NCI-H1048 (cell line): ENCODE results near the gene PLA2G7.
"Not testable (repeated sequence)": the region's sequence is repeated elsewhere in the genome, so short reads cannot be mapped to it uniquely, and the experiment has no call there.

Experiments used
- DNase-seq: peaks from one replicate; lab custom pipeline; 2025; lab: John Stamatoyannopoulos, UW

PLA2G7 gene

GRCh38 chr6:46748940-46749503 lies 13.8 kb upstream of the PLA2G7 start:
- no peak for DNase-seq

GRCh38 chr6:46746696-46747095 lies 11.5 kb upstream of the PLA2G7 start, which contains the start of gene ANKRD66:
Gene ANKRD66 (plus strand): TSS chr6:46746933. CDS start chr6:46751949, 5,016 bp downstream.
- no peak for DNase-seq

GRCh38 chr6:46745973-46746372 lies 10.8 kb upstream of the PLA2G7 start:
- no peak for DNase-seq

- DNase-seq = not testable (repeated sequence)
Observed at GRCh38 chr6:46744159-46744725, 9.1 kb upstream of the PLA2G7 start.

- DNase-seq = no peak
Observed at GRCh38 chr6:46743425-46744158, 8.4 kb upstream of the PLA2G7 start.

- no peak for DNase-seq
Observed at GRCh38 chr6:46741910-46742309, 6.7 kb upstream of the PLA2G7 start.

GRCh38 chr6:46741482-46741881 lies 6.3 kb upstream of the PLA2G7 start:
- no peak for DNase-seq

- no peak for DNase-seq
Observed at GRCh38 chr6:46736906-46737305, 1.7 kb upstream of the PLA2G7 start.

- DNase-seq = no peak
Observed at GRCh38 chr6:46735720-46736031, 501 bp upstream of the PLA2G7 start.

GRCh38 chr6:46733341-46733801 lies 1.8 kb downstream of the PLA2G7 start:
- DNase-seq = no peak

- no peak for DNase-seq
Observed at GRCh38 chr6:46730921-46731461, 4.2 kb downstream of the PLA2G7 start.

DNA sequence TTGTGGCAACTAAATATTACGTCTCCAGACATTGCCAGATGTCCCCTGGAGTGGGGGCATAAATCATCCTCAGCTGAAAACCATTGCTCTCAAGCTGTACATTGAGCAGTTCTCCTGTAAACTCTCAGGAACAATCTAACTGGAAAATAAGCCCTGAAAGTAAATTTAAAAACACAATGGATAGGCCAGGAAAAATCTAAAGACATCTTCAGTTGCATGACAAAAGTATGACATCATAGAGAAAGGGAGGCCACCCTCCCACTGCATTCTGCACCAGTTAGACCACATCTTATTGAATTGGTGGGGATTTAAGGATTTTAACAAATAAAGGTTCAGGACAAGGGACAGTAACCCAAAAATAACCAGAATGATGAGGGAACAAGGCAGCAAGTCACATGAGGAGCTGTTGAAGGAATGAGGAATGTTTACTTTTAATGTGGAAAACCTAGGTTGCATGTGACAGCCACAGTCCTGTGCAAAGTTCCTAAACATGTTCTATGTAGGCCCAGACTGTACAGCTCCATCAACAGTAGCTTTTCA lies 5.3 kb downstream of the PLA2G7 start:
- no peak for DNase-seq

- no peak for DNase-seq
Observed at GRCh38 chr6:46720401-46720800, 14.8 kb downstream of the PLA2G7 start.

DNA sequence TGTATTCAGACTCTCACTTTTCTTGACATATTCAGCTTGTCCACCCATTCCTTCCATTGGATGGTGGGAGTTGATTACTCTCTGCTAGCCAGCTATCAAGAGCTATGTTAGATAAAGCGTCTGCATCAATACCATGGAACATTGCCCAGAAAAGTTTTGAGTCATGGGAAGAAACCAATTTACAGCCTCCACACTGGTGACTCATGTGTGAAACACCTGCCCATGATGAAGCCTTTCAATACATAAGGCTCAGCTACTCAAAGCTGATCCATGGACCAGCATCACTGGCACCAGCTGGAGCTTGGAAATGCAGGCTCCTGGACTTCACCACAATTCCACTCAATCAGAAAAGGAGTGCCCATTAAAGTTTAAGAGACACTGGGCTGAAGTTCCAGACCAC lies 16.1 kb downstream of the PLA2G7 start:
- DNase-seq = no peak

GRCh38 chr6:46715141-46715540 lies 20.0 kb downstream of the PLA2G7 start:
- DNase-seq = no peak

DNA sequence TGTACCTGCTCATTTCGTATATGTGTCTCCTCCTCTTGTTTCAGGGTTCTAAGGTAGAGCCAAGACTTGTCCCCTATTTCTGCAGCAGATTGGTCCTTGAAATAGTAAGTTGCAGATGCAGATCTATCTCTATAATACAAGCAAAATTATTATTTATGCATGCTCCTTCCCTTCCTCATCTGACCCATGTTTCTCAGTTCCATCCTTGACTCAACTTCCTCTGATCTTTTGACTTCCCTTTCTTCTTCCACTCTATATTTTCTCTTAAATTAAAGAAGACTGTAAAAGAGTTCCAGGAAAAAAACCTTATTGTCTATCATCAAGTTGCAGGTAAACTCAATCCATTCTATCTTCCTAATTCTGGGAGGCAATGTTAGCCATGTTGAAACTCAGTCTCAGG lies 23.7 kb downstream of the PLA2G7 start:
- DNase-seq = no peak

GRCh38 chr6:46706464-46706863 lies 28.7 kb downstream of the PLA2G7 start:
- DNase-seq = no peak

GRCh38 chr6:46704562-46704961 lies 30.6 kb downstream of the PLA2G7 start:
- no peak for DNase-seq

GRCh38 chr6:46699970-46700369 lies 35.2 kb downstream of the PLA2G7 start:
- no peak for DNase-seq

DNA sequence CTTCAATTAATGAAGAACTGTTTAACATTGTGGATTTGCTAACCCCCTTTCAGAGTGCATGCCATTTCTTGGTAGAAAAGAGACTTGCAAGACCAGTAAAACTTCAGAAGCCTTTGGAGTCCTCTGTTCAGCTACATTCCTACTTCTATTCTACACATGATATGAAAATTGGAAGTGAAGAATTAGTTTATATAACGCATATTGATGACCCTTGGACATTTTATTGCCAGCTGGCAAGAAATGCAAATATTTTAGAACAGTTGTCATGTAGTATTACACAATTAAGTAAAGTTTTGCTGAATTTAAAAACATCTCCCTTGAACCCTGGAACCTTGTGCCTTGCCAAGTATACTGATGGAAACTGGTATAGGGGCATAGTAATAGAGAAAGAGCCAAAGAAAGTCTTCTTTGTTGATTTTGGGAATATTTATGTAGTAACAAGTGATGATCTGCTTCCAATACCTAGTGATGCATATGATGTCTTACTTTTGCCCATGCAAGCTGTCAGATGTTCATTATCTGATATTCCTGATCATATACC lies 44.2 kb downstream of the PLA2G7 start:
- DNase-seq = no peak

DNA sequence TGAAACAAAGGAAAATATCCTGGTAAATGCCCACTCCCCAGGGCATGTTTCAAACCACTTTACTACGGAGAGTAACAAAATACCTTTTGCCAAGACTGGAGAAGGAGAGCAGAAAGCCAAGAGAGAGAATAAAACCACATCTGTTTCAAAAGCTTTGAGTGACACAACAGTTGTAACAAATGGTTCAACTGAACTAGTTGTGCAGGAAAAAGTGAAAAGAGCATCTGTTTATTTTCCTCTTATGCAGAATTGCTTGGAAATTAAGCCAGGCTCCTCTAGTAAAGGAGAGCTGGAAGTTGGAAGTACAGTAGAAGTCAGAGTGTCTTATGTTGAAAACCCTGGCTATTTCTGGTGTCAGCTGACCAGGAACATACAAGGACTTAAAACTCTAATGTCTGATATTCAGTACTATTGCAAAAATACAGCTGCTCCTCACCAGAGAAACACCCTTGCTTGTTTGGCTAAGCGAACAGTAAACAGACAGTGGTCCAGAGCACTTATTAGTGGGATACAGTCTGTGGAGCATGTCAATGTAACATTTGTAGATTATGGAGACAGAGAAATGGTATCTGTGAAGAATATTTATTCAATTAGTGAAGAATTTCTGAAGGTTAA lies 44.9 kb downstream of the PLA2G7 start:
- no peak for DNase-seq

DNA sequence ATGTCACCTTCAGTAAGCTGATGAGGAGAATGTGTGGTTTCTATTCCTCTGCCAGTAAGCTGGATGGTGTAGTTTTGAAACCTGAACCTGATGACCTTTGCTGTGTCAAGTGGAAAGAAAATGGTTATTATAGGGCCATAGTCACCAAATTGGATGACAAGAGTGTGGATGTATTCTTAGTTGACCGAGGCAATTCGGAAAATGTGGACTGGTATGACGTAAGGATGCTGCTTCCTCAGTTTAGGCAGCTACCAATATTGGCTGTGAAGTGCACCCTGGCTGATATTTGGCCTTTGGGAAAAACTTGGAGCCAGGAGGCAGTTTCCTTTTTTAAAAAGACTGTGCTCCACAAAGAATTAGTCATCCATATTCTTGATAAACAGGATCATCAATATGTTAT lies 45.5 kb downstream of the PLA2G7 start:
- DNase-seq = no peak
